OCI-LY3 (cell line): Measurements from ENCODE around the gene RGSL1.

Experiments
- H2AFZ ChIP-seq: fragments of 200-600, 300-600 bp; shearing (Covaris generic); 2 replicates; pipeline ENCODE4 v1.6.0; 2014; ENCODE audit warnings: antibody characterized with exemption, low read depth, low read length
- H3K27ac ChIP-seq: fragments of 200-600, 300-600 bp; sonication (generic); 2 replicates; pipeline ENCODE4 v1.5.1; 2014; ENCODE audit warnings: mild to moderate bottlenecking, low read length, moderate library complexity, mixed read lengths
- H3K27me3 ChIP-seq: fragments of 200-600, 300-600 bp; sonication (generic); 2 replicates; pipeline ENCODE4 v1.6.1; 2014; ENCODE audit warnings: low read depth, low read length, mixed read lengths
- H3K36me3 ChIP-seq: fragments of 200-600, 300-600 bp; sonication (generic); replicated peaks from 2 replicates; pipeline ENCODE3; 2014; ENCODE audit warnings: low read depth, low read length, mixed read lengths
- H3K4me1 ChIP-seq: fragments of 300-600, 200-600 bp; sonication (generic); 2 replicates; pipeline ENCODE4 v1.6.1; 2014; ENCODE audit warnings: low read length, mixed read lengths
- H3K4me2 ChIP-seq: fragments of 200-600, 300-600 bp; sonication (generic); 2 replicates; pipeline ENCODE4 v1.6.1; 2014; ENCODE audit warnings: low read length, mixed read lengths
- H3K4me3 ChIP-seq: fragments of 300-600, 200-600 bp; sonication (generic); 2 replicates; pipeline ENCODE4 v1.5.1; 2014; ENCODE audit warnings: antibody characterized with exemption, mild to moderate bottlenecking, low read length, moderate library complexity
- H3K79me2 ChIP-seq: fragments of 300-600, 200-600 bp; shearing (Covaris generic); 2 replicates; pipeline ENCODE4 v1.6.1; 2014; ENCODE audit warnings: mild to moderate bottlenecking, low read length, mixed read lengths
- H3K9ac ChIP-seq: fragments of 300-600, 200-600 bp; shearing (Covaris generic); 2 replicates; pipeline ENCODE4 v1.6.0; 2014; ENCODE audit warnings: mild to moderate bottlenecking, low read length, moderate library complexity
- H3K9me3 ChIP-seq: fragments of 200-600, 300-600 bp; shearing (Covaris generic); 2 replicates; pipeline ENCODE4 v1.6.1; 2014; ENCODE audit warnings: low read length, mixed read lengths; ENCODE audit not compliant: insufficient read depth
- H4K20me1 ChIP-seq: fragments of 200-600, 300-600 bp; sonication (generic); 2 replicates; pipeline ENCODE4 v1.6.1; 2016; ENCODE audit warnings: low read length, mixed read lengths; ENCODE audit not compliant: insufficient read depth
- CTCF ChIP-seq: fragments of 200-600, 300-600 bp; sonication (generic); IDR thresholded peaks from 2 replicates; pipeline ENCODE4 v1.5.1; 2014; ENCODE audit warnings: antibody characterized with exemption, low read length, low read depth
- EZH2phosphoT487 ChIP-seq: fragments of 200-600 bp; shearing (Covaris generic); IDR thresholded peaks from 2 replicates; pipeline ENCODE4 v1.6.1; 2018; ENCODE audit warnings: antibody characterized with exemption, mixed run types, low read depth

RGSL1 gene

GRCh38 chr1:182568647-182569284 lies 118.8 kb downstream of the RGSL1 start:
- peaks cover 17% of the 10 kb centered on the region for H3K36me3 ChIP-seq
- H3K27me3 ChIP-seq, result no peaks in the 10 kb centered on the region
- TF ChIP-seq EZH2phosphoT487 (no peak), CTCF (no peak)
- peak overlapping the region; percentile 0; the same call in 1 of the 2 replicates for H3K4me3 ChIP-seq
- no peaks in the 10 kb centered on the region for H4K20me1 ChIP-seq
- H3K9me3 ChIP-seq, result peaks cover 12% of the 10 kb centered on the region; the same call in 1 of the 2 replicates
- no peak overlapping the region for H2AFZ ChIP-seq
- peak overlapping the region; percentile 59 for H3K9ac ChIP-seq
- no peaks in the 10 kb centered on the region for H3K79me2 ChIP-seq
- H3K4me1 ChIP-seq, result peaks cover 65% of the 10 kb centered on the region
- H3K4me2 ChIP-seq, result peak overlapping the region; percentile 49
- peak overlapping the region; percentile 94 for H3K27ac ChIP-seq

- TF ChIP-seq EZH2phosphoT487 (no peak), CTCF (no peak)
- peaks cover 26% of the 10 kb centered on the region for H3K36me3 ChIP-seq
- H3K4me1 ChIP-seq, result peaks cover 65% of the 10 kb centered on the region
- no peaks in the 10 kb centered on the region for H3K27me3 ChIP-seq
- H4K20me1 ChIP-seq, result no peaks in the 10 kb centered on the region
- peak overlapping the region; percentile 49 for H3K4me2 ChIP-seq
- H3K79me2 ChIP-seq, result no peaks in the 10 kb centered on the region
- H3K27ac ChIP-seq, result peak overlapping the region; percentile 94
- peaks cover 12% of the 10 kb centered on the region; the same call in 1 of the 2 replicates for H3K9me3 ChIP-seq
- peak overlapping the region; percentile 25 for H3K4me3 ChIP-seq
- H3K9ac ChIP-seq, result peak overlapping the region; percentile 59
- H2AFZ ChIP-seq, result peak overlapping the region; percentile 85
Observed at GRCh38 chr1:182569939-182570610, 120.1 kb downstream of the RGSL1 start.

- Histone ChIP-seq H3K79me2 (no peaks in the 10 kb centered on the region), H3K4me2 (peak overlapping the region; percentile 49), H3K9ac (peak overlapping the region; percentile 59), H3K4me1 (peaks cover 62% of the 10 kb centered on the region), H3K9me3 (peaks cover 12% of the 10 kb centered on the region; the same call in 1 of the 2 replicates), H4K20me1 (no peaks in the 10 kb centered on the region), H3K36me3 (peaks cover 26% of the 10 kb centered on the region), H2AFZ (peak overlapping the region; percentile 85), H3K4me3 (peak overlapping the region; percentile 25), H3K27me3 (no peaks in the 10 kb centered on the region), H3K27ac (peak overlapping the region; percentile 94)
- TF ChIP-seq CTCF (no peak), EZH2phosphoT487 (no peak)
Observed at GRCh38 chr1:182570611-182570970, 120.6 kb downstream of the RGSL1 start.

- Histone ChIP-seq H2AFZ (no peak overlapping the region), H3K79me2 (no peaks in the 10 kb centered on the region), H3K9ac (no peak overlapping the region), H3K9me3 (no peaks in the 10 kb centered on the region), H3K27me3 (no peaks in the 10 kb centered on the region), H3K4me3 (no peak overlapping the region), H3K27ac (no peak overlapping the region), H3K4me1 (peaks cover 33% of the 10 kb centered on the region), H4K20me1 (no peaks in the 10 kb centered on the region), H3K36me3 (peaks cover 13% of the 10 kb centered on the region), H3K4me2 (no peak overlapping the region)
- no peak for TF ChIP-seq CTCF
- TF ChIP-seq EZH2phosphoT487, result no peak
Observed at GRCh38 chr1:182574156-182574555, 124.2 kb downstream of the RGSL1 start.
